BLaER1 treated with 17β-estradiol and CSF1 and Interleukin-3, amounts not matched to agents 10 nM and 100 nM (cell line): Measurements from ENCODE around the gene SYPL2.
A peak's percentile ranks its signal among the peaks of the same experiment; 100 is the strongest.

ENCODE experiments used
- H3K27ac ChIP-seq, 11 experiments: shearing (Covaris generic); formaldehyde crosslinking; 2 replicates each; pipeline ENCODE4 v1.8.1; 2022
- H3K27me3 ChIP-seq, 11 experiments: shearing (Covaris generic); formaldehyde crosslinking; 2 replicates each; pipeline ENCODE4 v1.8.1; 2022
- H3K36me3 ChIP-seq, 11 experiments: shearing (Covaris generic); formaldehyde crosslinking; 2 replicates each; pipeline ENCODE4 v1.8.1; 2022
- H3K4me1 ChIP-seq, 10 experiments: shearing (Covaris generic); formaldehyde crosslinking; 2 replicates each; pipeline ENCODE4 v1.8.1; 2022
- H3K4me2 ChIP-seq, 11 experiments: shearing (Covaris generic); formaldehyde crosslinking; 2 replicates each; pipeline ENCODE4 v1.8.1; 2022
- H3K4me3 ChIP-seq, 10 experiments: shearing (Covaris generic); formaldehyde crosslinking; 2 replicates each; pipeline ENCODE4 v1.8.1; 2022
- H3K9ac ChIP-seq, 11 experiments: shearing (Covaris generic); formaldehyde crosslinking; 2 replicates each; pipeline ENCODE4 v1.8.1; 2022
- H3K9me3 ChIP-seq, 11 experiments: shearing (Covaris generic); formaldehyde crosslinking; replicated peaks in 1 of 11; 2 replicates each; pipeline ENCODE4 v1.8.1; 2022
- H4K20me1 ChIP-seq, 11 experiments: shearing (Covaris generic); formaldehyde crosslinking; 2 replicates each; pipeline ENCODE4 v1.8.1; 2022
- Cebpa-rat ChIP-seq, 11 experiments: shearing (Covaris generic); IDR thresholded peaks; 2 replicates each; pipeline ENCODE4 v1.8.1; 2022

Gene SYPL2

DNA sequence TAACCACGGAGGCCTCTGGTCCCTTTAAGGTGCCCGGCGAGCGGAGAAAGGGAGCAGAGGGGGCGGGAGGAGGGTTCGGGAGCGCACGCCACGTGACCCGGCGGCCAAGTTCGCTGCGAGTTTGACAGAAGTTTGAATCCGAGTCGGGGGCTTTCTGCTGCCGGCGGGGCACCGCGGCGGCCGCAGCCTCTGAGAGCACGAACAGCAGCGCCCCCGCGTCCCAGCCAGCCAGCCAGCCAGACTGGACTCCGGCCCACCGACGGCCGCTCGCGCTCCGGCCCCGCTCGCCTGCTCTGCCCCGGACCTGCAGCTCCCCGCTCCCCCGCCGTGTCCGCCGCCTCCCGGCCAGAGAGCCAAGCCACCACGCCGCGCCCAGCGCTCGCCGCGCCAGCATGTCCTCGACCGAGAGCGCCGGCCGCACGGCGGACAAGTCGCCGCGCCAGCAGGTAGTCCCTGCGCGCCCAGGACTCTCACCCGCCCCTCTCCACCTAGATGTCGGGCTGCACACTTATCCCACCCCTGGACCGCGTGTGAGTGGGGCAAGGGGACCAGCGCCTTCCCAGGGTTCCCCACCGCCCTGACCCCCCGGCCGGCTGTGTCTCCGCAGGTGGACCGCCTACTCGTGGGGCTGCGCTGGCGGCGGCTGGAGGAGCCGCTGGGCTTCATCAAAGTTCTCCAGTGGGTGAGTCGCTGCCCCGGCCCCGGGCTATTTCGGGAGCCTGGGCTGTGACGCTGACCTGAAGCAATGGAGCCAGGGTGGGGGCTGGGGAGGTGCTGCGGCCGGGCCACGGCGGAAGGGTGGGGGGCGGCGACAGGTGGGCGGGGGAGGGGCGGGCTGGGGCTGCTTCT lies at the start of gene SYPL2:
Gene SYPL2, plus strand, starts transcription at position 95 of the 849 bp plus-strand sequence. Its CDS starts 298 bp downstream, at position 393.
- Histone ChIP-seq H3K27ac (no peak within 1 kb of the TSS), H3K9me3 (peaks cover 4 to 18% (median 11%) of the 10 kb centered on the region in 11 experiments; a peak in 18 of 22 replicates), H3K27me3 (peaks cover 44 to 81% (median 69%) of the 10 kb centered on the region in 11 experiments), H3K4me2 (peak within 1 kb of the TSS; percentile 58 to 82 (median 69)), H3K36me3 (no peaks in the 10 kb centered on the region), H3K9ac (0 out of 22 replicates have a peak within 1 kb of the TSS, but pooled peaks of 1 of the 11 experiments have one; percentile 30), H3K4me1 (peaks cover 4 to 9% (median 8%) of the 10 kb centered on the region in 10 experiments; a peak in 13 of 20 replicates), H3K4me3 (peak within 1 kb of the TSS; percentile 44 to 66 (median 50)), H4K20me1 (no peaks in the 10 kb centered on the region; a peak in 2 of 22 replicates)
- no peak for TF ChIP-seq Cebpa-rat (IDR thresholded peaks at IDR 0.05)

GRCh38 chr1:109423498-109423897 lies 42.8 kb upstream of the SYPL2 start:
- TF ChIP-seq Cebpa-rat (IDR thresholded peaks at IDR 0.05) = no peak
- H3K4me1 ChIP-seq = peaks cover 27 to 37% (median 35%) of the 10 kb centered on the region in 10 experiments
- peaks cover 35 to 62% (median 49%) of the 10 kb centered on the region in 11 experiments for H3K36me3 ChIP-seq
- H4K20me1 ChIP-seq = peaks cover 14 to 74% (median 57%) of the 10 kb centered on the region in 11 experiments; a peak in 19 of 22 replicates
- no peaks in the 10 kb centered on the region for H3K9me3 ChIP-seq
- no peaks in the 10 kb centered on the region for H3K27me3 ChIP-seq
- H3K4me2 ChIP-seq = peak overlapping the region in 9 of 11 experiments; percentile 80 to 97 (median 90); a peak in 17 of 22 replicates
- H3K9ac ChIP-seq = peak overlapping the region in 2 of 11 experiments; percentile 51 to 89; a peak in 2 of 22 replicates
- H3K27ac ChIP-seq = no peak overlapping the region
- H3K4me3 ChIP-seq = no peak overlapping the region

DNA sequence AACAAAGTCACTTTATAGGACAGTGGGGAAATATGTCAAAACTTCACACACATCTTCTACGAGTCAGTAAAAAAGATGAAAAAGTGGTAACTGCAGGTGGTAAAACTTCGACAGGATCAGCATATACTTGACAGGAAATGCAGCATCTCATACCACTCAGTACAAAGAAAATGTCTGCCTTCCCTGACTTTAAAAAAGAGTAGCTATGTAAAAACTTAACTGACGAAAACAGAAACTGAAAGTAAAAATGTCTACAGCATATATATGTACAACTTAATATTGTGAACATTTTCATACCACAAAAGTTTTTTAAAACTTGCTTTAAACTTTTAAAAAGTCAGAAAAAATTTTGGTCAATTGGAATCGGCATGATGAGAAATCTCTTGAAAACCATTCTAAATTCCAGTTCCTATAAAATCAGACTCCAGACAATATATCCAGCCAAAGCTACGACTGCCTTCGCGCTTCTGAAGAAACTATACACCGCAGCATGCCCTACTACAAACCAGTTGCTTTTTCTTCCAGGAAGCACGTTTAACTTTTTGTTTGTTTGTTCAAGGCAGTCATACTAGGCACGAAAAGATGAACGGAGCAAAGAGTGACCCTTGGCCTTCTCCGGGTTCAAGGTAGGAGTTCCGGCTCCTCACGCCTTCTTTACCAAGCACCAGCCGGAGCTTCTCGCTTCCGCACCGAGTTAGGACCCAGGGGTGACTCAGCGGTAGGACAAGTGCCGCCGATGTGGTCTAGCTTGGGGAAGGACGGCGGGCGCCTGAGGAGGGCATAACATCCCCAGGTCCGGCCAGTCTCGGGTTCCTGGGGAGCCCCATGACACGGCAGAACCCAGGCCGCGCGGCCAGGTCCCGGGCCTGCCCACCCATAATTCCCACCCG lies 40.7 kb upstream of the SYPL2 start:
- H3K27ac ChIP-seq = peak overlapping the region; percentile 67 to 95 (median 89)
- H3K9me3 ChIP-seq = no peaks in the 10 kb centered on the region
- H3K4me2 ChIP-seq = peak overlapping the region; percentile 80 to 97 (median 91)
- peak overlapping the region; percentile 83 to 94 (median 89) for H3K9ac ChIP-seq
- H3K27me3 ChIP-seq = no peaks in the 10 kb centered on the region
- H4K20me1 ChIP-seq = peaks cover 14 to 52% (median 38%) of the 10 kb centered on the region in 11 experiments; a peak in 19 of 22 replicates
- H3K4me1 ChIP-seq = peaks cover 27 to 37% (median 35%) of the 10 kb centered on the region in 10 experiments
- H3K4me3 ChIP-seq = peak overlapping the region; percentile 74 to 95 (median 82)
- TF ChIP-seq Cebpa-rat (IDR thresholded peaks at IDR 0.05) = no peak
- H3K36me3 ChIP-seq = peaks cover 14 to 41% (median 28%) of the 10 kb centered on the region in 11 experiments

DNA sequence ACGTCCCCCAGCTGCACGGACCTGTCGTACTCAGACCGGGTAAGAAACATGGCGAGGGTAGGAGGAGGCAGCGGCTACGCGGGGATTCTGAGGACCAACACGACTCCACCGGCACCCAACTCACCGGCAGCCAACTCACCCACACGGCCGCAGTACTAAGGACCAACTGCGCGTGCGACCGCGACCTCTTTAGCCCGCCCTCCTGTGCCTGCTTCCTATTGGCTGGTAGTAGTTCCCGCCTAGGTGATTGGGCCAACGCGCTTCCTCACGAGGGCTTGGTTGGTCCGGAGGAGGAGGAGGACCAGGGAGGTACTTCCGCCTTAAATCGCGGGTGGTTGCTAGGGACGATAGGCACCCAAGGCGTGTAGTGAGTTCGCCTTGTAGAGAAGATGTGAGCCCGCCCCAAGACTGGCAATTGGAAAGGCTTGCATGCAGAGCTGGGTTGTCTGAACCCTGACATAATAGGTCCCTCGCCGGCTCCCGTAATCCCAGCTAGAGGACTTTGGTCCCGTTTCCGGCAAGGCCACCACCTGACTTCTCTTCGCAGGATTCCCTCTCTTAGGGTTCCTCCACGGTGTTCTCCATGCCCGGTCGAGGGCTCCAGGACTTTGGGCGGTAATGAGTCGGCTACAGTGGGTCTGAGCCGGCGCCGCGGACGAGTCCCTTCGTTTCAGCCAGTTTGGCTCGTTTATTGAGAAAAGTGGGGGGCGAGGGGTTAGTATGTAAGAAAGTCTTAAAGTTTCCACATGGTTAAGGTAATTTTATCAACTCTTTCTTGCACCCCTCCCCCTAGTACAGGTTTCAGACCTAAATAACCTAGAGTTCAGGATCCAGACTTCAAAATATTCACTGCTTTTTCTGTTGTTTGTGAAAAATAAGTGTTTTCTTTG lies 39.8 kb upstream of the SYPL2 start, which contains the start of gene PSMA5:
Gene PSMA5, minus strand, starts transcription at position 168 of the 890 bp plus-strand sequence. Its CDS starts 118 bp downstream, at position 50.
- no peaks in the 10 kb centered on the region for H3K9me3 ChIP-seq
- peaks cover 5 to 32% (median 19%) of the 10 kb centered on the region in 11 experiments; a peak in 19 of 22 replicates for H3K36me3 ChIP-seq
- peaks cover 27 to 37% (median 35%) of the 10 kb centered on the region in 10 experiments for H3K4me1 ChIP-seq
- peak within 1 kb of the TSS; percentile 83 to 94 (median 89) for H3K9ac ChIP-seq
- H3K27ac ChIP-seq = peak within 1 kb of the TSS; percentile 67 to 95 (median 89)
- no peak for TF ChIP-seq Cebpa-rat (IDR thresholded peaks at IDR 0.05)
- H3K27me3 ChIP-seq = no peaks in the 10 kb centered on the region
- peak within 1 kb of the TSS; percentile 74 to 95 (median 82) for H3K4me3 ChIP-seq
- peaks cover 14 to 44% (median 29%) of the 10 kb centered on the region in 11 experiments; a peak in 19 of 22 replicates for H4K20me1 ChIP-seq
- H3K4me2 ChIP-seq = peak within 1 kb of the TSS; percentile 88 to 97 (median 93)

GRCh38 chr1:109427171-109427467 lies 39.2 kb upstream of the SYPL2 start:
- Histone ChIP-seq H3K36me3 (peaks cover 0 to 26% (median 13%) of the 10 kb centered on the region in 11 experiments; a peak in 16 of 22 replicates), H3K27ac (peak overlapping the region; percentile 52 to 94 (median 88); a peak in 20 of 22 replicates)

DNA sequence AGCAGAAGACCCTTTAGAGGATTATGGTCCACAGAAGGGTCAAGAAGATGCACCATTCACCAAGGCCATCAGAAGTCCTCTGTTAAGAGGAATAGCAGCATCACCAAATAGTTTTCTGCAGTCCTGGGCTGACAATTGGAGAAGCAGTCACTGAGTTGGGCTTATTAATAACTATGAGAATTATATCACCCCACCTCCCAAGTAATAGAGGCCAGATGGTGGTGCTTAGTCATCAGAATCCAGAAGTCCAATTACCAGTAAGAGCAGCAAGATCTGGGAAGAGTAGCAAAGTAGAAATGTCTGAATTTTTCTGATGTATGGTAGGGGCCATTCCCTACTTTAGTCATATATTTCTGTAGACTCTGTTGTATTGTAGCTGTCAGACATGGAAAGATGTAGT lies 34.0 kb upstream of the SYPL2 start:
- no peak for TF ChIP-seq Cebpa-rat (IDR thresholded peaks at IDR 0.05)

More at GRCh38 chr1:109427171-109427467, 39.2 kb upstream of the SYPL2 start:
- Histone ChIP-seq H3K4me1 (peaks cover 27 to 37% (median 35%) of the 10 kb centered on the region in 10 experiments), H4K20me1 (peaks cover 8 to 38% (median 23%) of the 10 kb centered on the region in 11 experiments; a peak in 19 of 22 replicates), H3K9me3 (no peaks in the 10 kb centered on the region), H3K9ac (peak overlapping the region; percentile 72 to 94 (median 89)), H3K4me3 (peak overlapping the region; percentile 74 to 95 (median 82)), H3K4me2 (peak overlapping the region; percentile 81 to 94 (median 89)), H3K27me3 (no peaks in the 10 kb centered on the region)
- TF ChIP-seq Cebpa-rat (IDR thresholded peaks at IDR 0.05) = no peak

DNA sequence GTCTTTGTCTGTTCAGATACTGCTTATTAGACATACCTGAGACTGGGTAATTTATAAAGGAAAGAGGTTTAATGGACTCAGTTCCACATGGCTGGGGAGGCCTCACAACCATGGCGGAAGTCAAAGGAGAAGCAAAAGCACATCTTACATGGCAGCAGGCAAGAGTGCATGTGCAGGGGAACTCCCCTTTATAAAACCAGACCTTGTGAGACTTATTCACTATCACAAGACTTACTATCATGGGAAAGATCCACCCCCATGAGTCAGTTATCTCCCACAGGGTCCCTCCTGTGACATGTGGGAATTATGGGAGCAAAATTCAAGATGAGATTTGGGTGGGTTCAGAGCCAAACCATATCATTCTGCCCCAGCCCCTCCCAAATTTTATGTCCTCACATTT lies 33.0 kb upstream of the SYPL2 start:
- Histone ChIP-seq H3K9ac (no peak overlapping the region), H3K4me3 (no peak overlapping the region), H3K4me2 (no peak overlapping the region), H3K27me3 (no peaks in the 10 kb centered on the region), H3K27ac (no peak overlapping the region), H4K20me1 (no peaks in the 10 kb centered on the region), H3K9me3 (peaks cover 20 to 31% (median 27%) of the 10 kb centered on the region in 11 experiments), H3K36me3 (no peaks in the 10 kb centered on the region), H3K4me1 (peaks cover 0 to 3% (median 0%) of the 10 kb centered on the region in 10 experiments; a peak in 7 of 20 replicates)
- no peak for TF ChIP-seq Cebpa-rat (IDR thresholded peaks at IDR 0.05)

More for the DNA sequence above, 34.0 kb upstream of the SYPL2 start:
- peaks cover 20 to 31% (median 27%) of the 10 kb centered on the region in 11 experiments for H3K9me3 ChIP-seq
- no peak overlapping the region for H3K4me3 ChIP-seq
- H3K27ac ChIP-seq = no peak overlapping the region
- H4K20me1 ChIP-seq = no peaks in the 10 kb centered on the region
- H3K27me3 ChIP-seq = no peaks in the 10 kb centered on the region
- H3K4me1 ChIP-seq = peaks cover 4 to 7% (median 5%) of the 10 kb centered on the region in 10 experiments; a peak in 19 of 20 replicates
- H3K4me2 ChIP-seq = no peak overlapping the region
- H3K9ac ChIP-seq = no peak overlapping the region
- no peaks in the 10 kb centered on the region for H3K36me3 ChIP-seq
